Astrocyte (in vitro differentiated cells and primary cell): Measurements from ENCODE around the gene SGSM2.

Experiments
- CTCF ChIP-seq: IDR thresholded peaks from 2 replicates; pipeline ENCODE4 v1.5.1; 2011; ENCODE audit warnings: low read depth, mild to moderate bottlenecking, inconsistent platforms, low read length, moderate library complexity; ENCODE audit not compliant: insufficient read depth
- EZH2 ChIP-seq: IDR thresholded peaks from 2 replicates; pipeline ENCODE4 v1.6.1; 2012; ENCODE audit warnings: mild to moderate bottlenecking, low read length, inconsistent platforms; ENCODE audit not compliant: insufficient read depth

- TF ChIP-seq CTCF (no peak), EZH2 (no peak)
These were observed 41.7 kb upstream of the SGSM2 start for GRCh38 chr17:2295575-2295974.
